HK-2 (cell line): ENCODE data around the gene ADCY9.

Experiments used
- DNase-seq: peaks from one replicate; pipeline ENCODE4 v3.0.0-alpha.2; 2018; ENCODE audit not compliant: unreplicated experiment

Gene ADCY9

GRCh38 chr16:4003576-4003975, 112.7 kb downstream of the ADCY9 start:
- DNase-seq = no peak

- no peak for DNase-seq
Measured at GRCh38 chr16:4003166-4003565, 113.1 kb downstream of the ADCY9 start.

GRCh38 chr16:4002121-4002520, 114.1 kb downstream of the ADCY9 start:
- no peak for DNase-seq

GRCh38 chr16:3999479-4000325, 116.5 kb downstream of the ADCY9 start:
- no peak for DNase-seq

GRCh38 chr16:3998793-3999478, 117.3 kb downstream of the ADCY9 start:
- DNase-seq = no peak

GRCh38 chr16:3997231-3997841, 118.9 kb downstream of the ADCY9 start:
- no peak for DNase-seq

GRCh38 chr16:3995001-3995400, 121.2 kb downstream of the ADCY9 start:
- no peak for DNase-seq

- no peak for DNase-seq
Measured at GRCh38 chr16:3993052-3993785, 123.0 kb downstream of the ADCY9 start.

GRCh38 chr16:3992297-3993051, 123.8 kb downstream of the ADCY9 start:
- no peak for DNase-seq

GRCh38 chr16:3988824-3989223, 127.4 kb downstream of the ADCY9 start:
- DNase-seq = no peak

GRCh38 chr16:3988011-3988410, 128.2 kb downstream of the ADCY9 start:
- DNase-seq = no peak

- no peak for DNase-seq
Measured at GRCh38 chr16:3987231-3987630, 129.0 kb downstream of the ADCY9 start.

GRCh38 chr16:3986235-3986544, 130.1 kb downstream of the ADCY9 start:
- no peak for DNase-seq

GRCh38 chr16:3984111-3985060, 131.9 kb downstream of the ADCY9 start:
- no peak for DNase-seq

- no peak for DNase-seq
Measured at GRCh38 chr16:3983081-3983520, 133.1 kb downstream of the ADCY9 start.

GRCh38 chr16:3982216-3982615, 134.0 kb downstream of the ADCY9 start:
- no peak for DNase-seq

- DNase-seq = peak; percentile 33
Measured at GRCh38 chr16:3980253-3981111, 135.8 kb downstream of the ADCY9 start.

GRCh38 chr16:3979518-3979917, 136.7 kb downstream of the ADCY9 start:
- DNase-seq = no peak

- DNase-seq = no peak
Measured at GRCh38 chr16:3979070-3979469, 137.2 kb downstream of the ADCY9 start.
